Inferior parietal cortex (tissue), 1 donor: Measurements from ENCODE around the gene ARVCF.

Experiments used
- DNase-seq: peaks from one replicate; pipeline ENCODE4 v3.0.0-alpha.2; 2016; ENCODE audit errors: extremely low spot score

The ARVCF gene

DNA sequence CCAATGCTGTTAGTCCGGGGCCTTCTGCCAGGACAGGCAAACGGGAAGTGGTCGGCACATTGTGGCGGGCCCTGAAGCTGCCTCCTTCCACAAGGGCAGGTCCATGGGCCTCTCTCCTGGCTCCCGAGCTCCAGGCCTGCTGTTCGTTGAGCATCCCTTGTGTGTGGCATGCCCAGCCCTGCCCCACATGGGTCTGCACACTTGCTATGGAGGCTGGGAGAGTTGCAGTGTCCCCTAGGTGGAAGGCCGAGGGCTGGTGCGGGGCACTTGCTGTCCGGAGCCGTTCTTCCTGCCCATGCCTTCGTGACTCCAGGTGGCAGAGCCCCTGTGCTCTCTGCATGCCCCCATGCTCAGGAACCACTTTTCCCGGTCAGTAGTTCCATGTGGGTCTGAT lies 37.4 kb upstream of the ARVCF start:
- DNase-seq: no peak

GRCh38 chr22:20053407-20054033 lies 36.9 kb upstream of the ARVCF start:
- no peak for DNase-seq

DNA sequence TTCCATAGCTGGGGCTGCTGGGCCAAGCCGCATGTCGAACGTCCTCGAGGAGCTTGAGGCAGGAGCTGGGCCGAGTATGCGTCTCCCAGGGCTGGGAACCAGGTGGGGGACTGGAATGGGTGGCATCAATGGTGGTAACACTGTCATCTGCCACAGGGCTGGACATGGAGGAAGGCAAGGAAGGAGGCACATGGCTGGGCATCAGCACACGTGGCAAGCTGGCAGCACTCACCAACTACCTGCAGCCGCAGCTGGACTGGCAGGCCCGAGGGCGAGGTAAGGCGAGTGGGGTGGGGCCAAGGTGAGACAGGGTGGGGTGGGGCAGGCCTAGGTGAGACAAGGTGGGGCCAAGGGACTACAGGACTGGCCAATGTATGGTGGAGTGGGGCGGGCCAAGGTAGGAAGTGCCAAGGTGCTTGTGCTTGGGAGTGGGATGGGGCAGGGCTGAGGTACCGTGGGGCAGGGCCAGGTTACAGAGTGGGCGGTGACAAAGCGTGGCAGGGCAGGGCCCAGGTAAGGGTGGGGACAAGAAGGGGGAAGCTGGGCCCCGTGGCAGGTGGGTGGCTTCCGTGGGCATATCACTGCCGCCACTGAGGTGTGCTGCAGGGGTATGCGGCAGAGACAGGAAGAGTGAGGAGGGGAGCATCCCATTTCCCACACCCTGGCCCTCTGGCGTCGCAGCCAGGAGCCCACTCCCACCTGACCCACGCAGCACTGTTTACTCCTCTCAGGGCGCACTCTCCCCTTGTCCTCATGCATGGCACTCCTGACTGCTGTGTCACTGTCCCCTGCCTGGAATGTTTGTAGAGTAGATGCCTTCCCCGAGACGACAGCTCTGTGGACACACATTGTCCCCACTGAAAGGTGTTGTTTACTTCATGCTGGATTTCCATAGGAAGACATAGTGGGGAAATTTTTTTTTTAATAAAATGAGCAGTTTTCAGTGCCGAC lies 36.0 kb upstream of the ARVCF start:
- DNase-seq: no peak

DNA sequence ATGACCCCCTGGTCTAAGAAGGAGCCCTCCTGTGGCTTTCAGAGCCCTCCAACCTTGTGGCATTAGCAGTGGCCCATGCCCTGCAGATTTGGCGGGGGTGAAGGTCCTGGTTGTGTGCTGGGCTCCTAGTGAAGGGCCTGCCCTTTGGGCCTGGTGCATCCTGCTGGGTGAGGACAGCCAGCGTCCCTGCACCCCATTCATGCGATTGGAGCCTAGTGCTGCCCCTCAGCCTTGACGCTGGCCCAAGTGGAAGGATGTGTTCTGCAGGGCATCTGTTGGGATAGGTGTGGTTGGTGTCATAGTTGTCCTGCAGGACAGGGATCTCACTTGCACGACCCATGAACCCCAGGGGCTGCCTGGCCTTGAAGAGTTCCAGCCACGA lies 35.3 kb upstream of the ARVCF start:
- DNase-seq: no peak

DNA sequence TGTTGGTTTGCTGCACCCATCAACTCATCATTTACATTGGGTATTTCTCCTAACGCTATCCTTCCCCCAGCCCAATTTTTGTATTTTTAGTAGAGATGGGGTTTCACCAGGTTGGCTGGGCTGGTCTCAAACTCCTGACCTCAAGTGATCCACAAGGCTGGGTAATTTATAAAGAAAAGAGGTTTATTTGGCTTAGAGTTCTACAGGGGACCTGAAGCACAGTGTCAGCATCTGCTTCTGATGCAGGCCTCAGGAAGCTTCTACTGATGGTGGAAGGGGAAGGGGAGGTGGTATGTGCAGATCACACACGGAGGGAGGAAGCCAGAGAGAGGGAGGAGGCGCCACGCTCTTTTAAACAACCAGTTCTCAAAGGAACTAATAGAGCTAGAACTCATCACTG lies 30.1 kb upstream of the ARVCF start:
- no peak for DNase-seq

GRCh38 chr22:20044495-20045151 lies 28.0 kb upstream of the ARVCF start:
- DNase-seq: no peak

- no peak for DNase-seq
These were observed 27.3 kb upstream of the ARVCF start for GRCh38 chr22:20043997-20044342.

- DNase-seq: no peak
These were observed 26.7 kb upstream of the ARVCF start for GRCh38 chr22:20043057-20043996.

- DNase-seq: no peak
These were observed 23.9 kb upstream of the ARVCF start for GRCh38 chr22:20040327-20041200.

DNA sequence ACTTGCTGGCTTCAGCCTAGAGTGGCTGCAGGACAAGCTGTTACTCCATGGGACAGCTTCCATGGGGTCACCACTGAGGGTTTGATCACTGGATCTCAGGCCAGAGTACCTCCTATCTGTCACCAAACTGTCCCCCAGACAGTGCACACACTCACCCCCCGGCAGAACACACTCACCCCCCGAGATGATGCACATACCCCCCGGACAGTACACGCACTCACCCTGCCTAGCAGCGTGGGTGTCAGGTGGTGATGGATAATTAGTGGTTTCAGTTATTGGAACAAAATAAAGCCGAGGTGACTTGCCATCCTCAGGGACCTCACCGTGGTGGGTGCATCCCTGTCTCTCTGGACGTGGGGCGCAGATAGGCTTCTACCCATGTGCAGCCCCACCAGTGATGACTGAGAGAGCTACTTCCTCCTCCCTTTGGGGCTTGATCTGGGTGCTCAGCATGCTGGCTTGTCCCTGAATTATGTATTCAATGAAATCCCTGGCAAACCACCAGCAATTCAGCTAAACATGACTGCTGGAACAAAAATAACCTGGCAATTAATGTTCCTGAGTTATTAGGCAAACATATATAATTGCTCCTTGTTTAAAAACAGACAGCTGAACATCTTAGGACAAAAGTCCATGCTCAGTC lies 23.2 kb upstream of the ARVCF start:
- no peak for DNase-seq

DNA sequence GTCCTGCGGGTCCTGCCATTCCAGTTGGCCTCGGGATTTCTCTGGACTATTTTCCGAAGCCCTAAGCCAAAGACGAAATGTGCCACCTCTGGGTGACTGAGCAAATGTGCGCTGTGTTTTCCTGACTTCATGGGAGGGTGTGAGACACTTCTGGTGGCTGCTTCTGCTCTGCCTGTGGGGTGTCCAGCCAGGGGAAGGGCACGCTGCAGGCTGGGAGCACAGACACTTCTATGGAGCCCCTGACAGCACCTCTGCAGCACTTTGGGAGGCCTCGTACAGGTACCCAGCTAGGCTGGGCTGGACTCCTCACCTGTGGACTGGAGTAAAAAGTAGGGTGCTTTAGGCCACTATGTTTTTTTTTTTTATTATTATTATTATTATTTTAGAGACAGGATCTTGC lies 22.0 kb upstream of the ARVCF start:
- DNase-seq: no peak

GRCh38 chr22:20037419-20037818 lies 20.8 kb upstream of the ARVCF start:
- no peak for DNase-seq

- DNase-seq: no peak
These were observed 20.1 kb upstream of the ARVCF start for GRCh38 chr22:20036535-20037392.

GRCh38 chr22:20036084-20036482 lies 19.5 kb upstream of the ARVCF start:
- no peak for DNase-seq

GRCh38 chr22:20035375-20036083 lies 18.9 kb upstream of the ARVCF start:
- no peak for DNase-seq

GRCh38 chr22:20034143-20034542 lies 17.5 kb upstream of the ARVCF start:
- no peak for DNase-seq

DNA sequence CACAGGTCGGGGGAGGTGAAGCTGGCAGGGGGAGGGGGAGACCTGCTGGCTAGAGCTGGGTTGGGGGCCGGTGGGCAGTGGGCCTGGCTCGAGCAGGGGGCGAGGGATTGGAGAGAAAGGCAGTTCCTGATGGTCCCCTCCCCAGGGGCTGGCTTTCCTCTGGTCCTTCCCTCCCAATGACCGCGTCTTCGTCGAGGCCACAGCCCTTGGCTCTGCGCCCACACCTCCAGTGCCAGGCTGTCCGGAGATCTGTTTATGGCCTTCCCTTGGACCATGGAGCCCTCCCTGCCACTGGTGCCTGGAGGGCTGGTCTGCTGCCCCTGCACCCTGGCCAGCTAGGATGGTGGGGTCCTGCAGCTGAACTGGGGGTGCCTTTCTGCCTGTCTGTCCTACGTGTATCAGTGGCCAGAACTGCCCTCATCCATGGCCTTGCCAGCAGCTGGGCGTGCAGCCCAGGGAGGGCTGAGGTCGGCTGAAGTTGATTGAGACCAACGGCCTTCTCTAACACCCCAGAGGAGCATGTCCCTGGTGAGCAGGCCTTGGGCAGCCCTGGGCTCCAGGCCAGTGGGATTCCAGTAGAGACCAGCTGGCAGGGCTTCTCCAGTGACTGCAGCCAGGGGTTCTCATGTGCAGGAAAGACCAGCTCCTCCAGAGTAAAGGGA lies 16.6 kb upstream of the ARVCF start:
- DNase-seq: no peak

- DNase-seq: no peak
These were observed 15.9 kb upstream of the ARVCF start for GRCh38 chr22:20032407-20032991.
